ENCODE measurements around the gene BCL3. TPM values are rescaled to one million over a fixed set of nuclear protein-coding genes. Genes with fewer than 3 reads are reported as not detected.

Gene BCL3
- polyA plus RNA-seq, 1 of the 3 experiments (the other 2 are of a cell fraction): 19.2 TPM

DNA sequence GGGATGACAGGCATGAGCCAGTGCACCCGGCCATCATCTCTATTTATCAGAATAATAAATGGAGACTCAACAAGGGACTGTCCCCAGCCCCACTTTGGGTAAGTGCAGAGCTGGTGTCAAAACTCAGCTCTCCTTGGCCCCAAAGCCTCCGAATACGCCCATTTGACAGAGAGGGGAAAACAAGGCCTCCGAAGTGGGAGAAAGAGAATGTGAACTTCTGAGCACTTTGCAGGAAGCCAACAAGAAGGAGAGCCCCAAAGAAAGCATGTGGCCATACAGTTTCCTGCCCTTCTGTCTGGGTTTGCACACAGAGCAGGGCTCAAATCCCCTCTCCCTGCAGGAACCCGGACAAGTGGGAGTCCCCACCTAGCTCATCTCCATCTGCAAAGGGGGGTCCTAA, 48.0 kb upstream of the BCL3 start:
- Histone ChIP-seq H3K4me3 (ENCODE audit: low read depth in 2 of 2, low read length in 1 of 2) (no peak overlapping the region), H3K27ac (ENCODE audit: low read depth in 2 of 2, low read length in 1 of 2) (no peak overlapping the region), H3K9ac (no peak overlapping the region), H2AFZ (ENCODE audit: low read depth) (no peak overlapping the region), H4K20me1 (ENCODE audit: insufficient read depth) (no peaks in the 10 kb centered on the region), H3K9me2 (no peaks in the 10 kb centered on the region), H3K79me2 (ENCODE audit: insufficient read depth) (no peaks in the 10 kb centered on the region), H3F3A (replicated peaks; ENCODE audit: insufficient read depth) (peaks cover 6% of the 10 kb centered on the region), H3K36me3 (replicated peaks in 1 of 2; ENCODE audit: control insufficient read depth in 1 of 2, insufficient read depth in 2 of 2, low read length in 1 of 2) (no peaks in the 10 kb centered on the region), H3K9me3 (no peaks in the 10 kb centered on the region), H3K27me3 (ENCODE audit: insufficient read depth) (no peaks in the 10 kb centered on the region), H3K4me1 (ENCODE audit: control insufficient read depth in 1 of 2, insufficient read depth in 2 of 2, low read depth in 1 of 2, low read length in 1 of 2) (no peaks in the 10 kb centered on the region), H3K4me2 (no peak overlapping the region)
- ChIA-PET POLR2A (no interaction called here), CTCF (interaction anchor here (1.9 to 3.5 kb wide), 4 partner anchors 12 to 83 kb away, joined by 4 to 13 read pairs (median 10); no protein-coding TSS in a partner anchor)
- 73% methylated on average over 5 of the region's 5 CpGs for WGBS (ENCODE audit: low lambda C conversion rate)
- no peak for DNase-seq
- no peak for TF ChIP-seq SIN3A (IDR thresholded peaks at IDR 0.05; ENCODE audit: borderline replicate concordance, low read depth, low read length)
- no peak for TF ChIP-seq MEF2A (IDR thresholded peaks at IDR 0.05; ENCODE audit: borderline replicate concordance, low read depth)
- TF ChIP-seq, protein P1, sequence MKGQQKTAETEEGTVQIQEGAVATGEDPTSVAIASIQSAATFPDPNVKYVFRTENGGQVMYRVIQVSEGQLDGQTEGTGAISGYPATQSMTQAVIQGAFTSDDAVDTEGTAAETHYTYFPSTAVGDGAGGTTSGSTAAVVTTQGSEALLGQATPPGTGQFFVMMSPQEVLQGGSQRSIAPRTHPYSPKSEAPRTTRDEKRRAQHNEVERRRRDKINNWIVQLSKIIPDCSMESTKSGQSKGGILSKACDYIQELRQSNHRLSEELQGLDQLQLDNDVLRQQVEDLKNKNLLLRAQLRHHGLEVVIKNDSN (IDR thresholded peaks at IDR 0.05; ENCODE audit: borderline replicate concordance, low read depth): no peak
- TF ChIP-seq GABPA (IDR thresholded peaks at IDR 0.05; ENCODE audit: low read depth): no peak
- TF ChIP-seq, protein P2, sequence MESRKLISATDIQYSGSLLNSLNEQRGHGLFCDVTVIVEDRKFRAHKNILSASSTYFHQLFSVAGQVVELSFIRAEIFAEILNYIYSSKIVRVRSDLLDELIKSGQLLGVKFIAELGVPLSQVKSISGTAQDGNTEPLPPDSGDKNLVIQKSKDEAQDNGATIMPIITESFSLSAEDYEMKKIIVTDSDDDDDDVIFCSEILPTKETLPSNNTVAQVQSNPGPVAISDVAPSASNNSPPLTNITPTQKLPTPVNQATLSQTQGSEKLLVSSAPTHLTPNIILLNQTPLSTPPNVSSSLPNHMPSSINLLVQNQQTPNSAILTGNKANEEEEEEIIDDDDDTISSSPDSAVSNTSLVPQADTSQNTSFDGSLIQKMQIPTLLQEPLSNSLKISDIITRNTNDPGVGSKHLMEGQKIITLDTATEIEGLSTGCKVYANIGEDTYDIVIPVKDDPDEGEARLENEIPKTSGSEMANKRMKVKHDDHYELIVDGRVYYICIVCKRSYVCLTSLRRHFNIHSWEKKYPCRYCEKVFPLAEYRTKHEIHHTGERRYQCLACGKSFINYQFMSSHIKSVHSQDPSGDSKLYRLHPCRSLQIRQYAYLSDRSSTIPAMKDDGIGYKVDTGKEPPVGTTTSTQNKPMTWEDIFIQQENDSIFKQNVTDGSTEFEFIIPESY (IDR thresholded peaks at IDR 0.05; ENCODE audit: borderline replicate concordance, low read depth): no peak
- no peak for TF ChIP-seq GATA2 (CRISPR knock-in tag; IDR thresholded peaks at IDR 0.05)
- no peak for TF ChIP-seq CHD2 (IDR thresholded peaks at IDR 0.05; ENCODE audit: low read length, partially characterized antibody)
- TF ChIP-seq, protein P3, sequence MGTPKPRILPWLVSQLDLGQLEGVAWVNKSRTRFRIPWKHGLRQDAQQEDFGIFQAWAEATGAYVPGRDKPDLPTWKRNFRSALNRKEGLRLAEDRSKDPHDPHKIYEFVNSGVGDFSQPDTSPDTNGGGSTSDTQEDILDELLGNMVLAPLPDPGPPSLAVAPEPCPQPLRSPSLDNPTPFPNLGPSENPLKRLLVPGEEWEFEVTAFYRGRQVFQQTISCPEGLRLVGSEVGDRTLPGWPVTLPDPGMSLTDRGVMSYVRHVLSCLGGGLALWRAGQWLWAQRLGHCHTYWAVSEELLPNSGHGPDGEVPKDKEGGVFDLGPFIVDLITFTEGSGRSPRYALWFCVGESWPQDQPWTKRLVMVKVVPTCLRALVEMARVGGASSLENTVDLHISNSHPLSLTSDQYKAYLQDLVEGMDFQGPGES (IDR thresholded peaks at IDR 0.05; ENCODE audit: low read depth, low read length): no peak
- no peak for TF ChIP-seq RCOR1 (IDR thresholded peaks at IDR 0.05; ENCODE audit: low read length)
- TF ChIP-seq FOSL2 (IDR thresholded peaks at IDR 0.05; ENCODE audit: borderline replicate concordance, low read depth): no peak
- TF ChIP-seq, protein P4, sequence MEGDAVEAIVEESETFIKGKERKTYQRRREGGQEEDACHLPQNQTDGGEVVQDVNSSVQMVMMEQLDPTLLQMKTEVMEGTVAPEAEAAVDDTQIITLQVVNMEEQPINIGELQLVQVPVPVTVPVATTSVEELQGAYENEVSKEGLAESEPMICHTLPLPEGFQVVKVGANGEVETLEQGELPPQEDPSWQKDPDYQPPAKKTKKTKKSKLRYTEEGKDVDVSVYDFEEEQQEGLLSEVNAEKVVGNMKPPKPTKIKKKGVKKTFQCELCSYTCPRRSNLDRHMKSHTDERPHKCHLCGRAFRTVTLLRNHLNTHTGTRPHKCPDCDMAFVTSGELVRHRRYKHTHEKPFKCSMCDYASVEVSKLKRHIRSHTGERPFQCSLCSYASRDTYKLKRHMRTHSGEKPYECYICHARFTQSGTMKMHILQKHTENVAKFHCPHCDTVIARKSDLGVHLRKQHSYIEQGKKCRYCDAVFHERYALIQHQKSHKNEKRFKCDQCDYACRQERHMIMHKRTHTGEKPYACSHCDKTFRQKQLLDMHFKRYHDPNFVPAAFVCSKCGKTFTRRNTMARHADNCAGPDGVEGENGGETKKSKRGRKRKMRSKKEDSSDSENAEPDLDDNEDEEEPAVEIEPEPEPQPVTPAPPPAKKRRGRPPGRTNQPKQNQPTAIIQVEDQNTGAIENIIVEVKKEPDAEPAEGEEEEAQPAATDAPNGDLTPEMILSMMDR (IDR thresholded peaks at IDR 0.05): no peak
- no peak for TF ChIP-seq RXRA (IDR thresholded peaks at IDR 0.05; ENCODE audit: borderline replicate concordance, low read depth)
- TF ChIP-seq SMC3 (IDR thresholded peaks at IDR 0.05; ENCODE audit: low read depth, low read length): no peak

Data from SK-N-SH (cell line).